HG02678 (cell line): ENCODE data around the gene C1orf53.

Experiments used
- ATAC-seq: cut with Tn5 transposase; IDR thresholded peaks from one replicate; pipeline ENCODE4 v1.9.1; 2021; ENCODE audit warnings: mild to moderate bottlenecking, moderate library complexity; ENCODE audit not compliant: unreplicated experiment

Gene C1orf53

GRCh38 chr1:197954718-197955418 lies 52.4 kb downstream of the C1orf53 start:
- ATAC-seq = no peak

DNA sequence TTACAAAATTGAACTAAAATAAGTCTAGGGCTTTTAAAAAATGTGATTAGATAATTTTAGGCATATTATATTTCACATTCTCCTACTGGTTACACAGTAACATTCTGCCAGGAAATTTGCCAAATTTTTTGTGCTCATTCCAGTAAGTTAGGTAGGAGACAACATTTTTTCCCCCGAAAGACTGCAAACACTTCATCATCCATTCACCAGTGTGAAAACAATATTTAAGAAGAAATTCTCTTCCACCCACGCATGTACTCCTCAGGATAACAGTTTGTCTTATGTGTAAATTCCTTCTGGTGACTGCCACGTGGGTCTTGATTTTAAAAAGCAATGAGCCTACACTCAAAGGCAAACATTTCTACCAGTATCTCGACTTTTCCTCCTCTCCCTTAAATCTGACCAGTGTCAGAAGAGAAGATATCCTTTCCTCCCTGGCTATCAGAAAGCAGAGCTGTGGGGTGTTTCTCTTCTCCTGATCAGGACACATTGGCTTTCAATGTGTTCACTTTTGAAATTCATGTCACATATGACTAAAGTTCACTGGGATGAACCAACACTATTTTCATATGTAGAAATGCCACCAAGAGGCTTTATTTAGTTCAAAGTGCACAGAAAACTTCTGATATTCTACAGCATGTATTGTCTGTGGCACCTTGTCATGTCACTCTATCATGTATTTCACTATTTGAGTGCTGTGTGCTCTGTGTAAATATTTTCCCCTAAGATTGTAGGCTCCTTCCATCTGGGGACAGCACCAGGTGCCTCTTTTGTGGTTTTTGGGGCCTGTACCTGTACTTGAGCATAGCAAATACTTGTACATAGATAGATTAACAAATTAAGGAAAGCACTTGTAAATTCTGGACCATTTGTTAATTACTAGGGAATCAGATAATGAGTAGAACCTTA lies 53.3 kb downstream of the C1orf53 start:
- ATAC-seq = no peak
